ENCODE measurements around the gene CABP7. TPM values are rescaled to one million over a fixed set of nuclear protein-coding genes. Genes with fewer than 3 reads are reported as not detected.

CABP7 gene
- total RNA-seq, 1 experiment from 2014 or later = not detected

- no peak overlapping the region for H2AFZ ChIP-seq (ENCODE audit: low read depth, low read length, poor library complexity, severe bottlenecking)
- TF ChIP-seq CBX3 (IDR thresholded peaks at IDR 0.05; ENCODE audit: low read depth) = no peak
- no peak for TF ChIP-seq RAD21 (IDR thresholded peaks at IDR 0.05; ENCODE audit: low read depth)
- TF ChIP-seq POLR2AphosphoS5 (IDR thresholded peaks at IDR 0.05; ENCODE audit: low read depth, low read length) = no peak
- TF ChIP-seq POLR2A (IDR thresholded peaks at IDR 0.05; ENCODE audit: borderline replicate concordance, extremely low read depth, insufficient read depth, insufficient read length) = no peak
- TF ChIP-seq SP1 (IDR thresholded peaks at IDR 0.05; ENCODE audit: low read depth) = no peak
- TF ChIP-seq CTCF (IDR thresholded peaks at IDR 0.05 in 2 of 3, conservative IDR thresholded peaks at IDR 0.05 in 1 of 3; ENCODE audit: borderline replicate concordance in 1 of 3, insufficient read depth in 1 of 3, low read depth in 2 of 3, low read length in 2 of 3) = no peak
- TF ChIP-seq FOSL1 (IDR thresholded peaks at IDR 0.05; ENCODE audit: low read depth) = no peak
- TF ChIP-seq ZBTB33 (IDR thresholded peaks at IDR 0.05; ENCODE audit: extremely low read depth, insufficient replicate concordance, low read length) = no peak
- no peak for TF ChIP-seq ELF1 (IDR thresholded peaks at IDR 0.05; ENCODE audit: borderline replicate concordance, low read depth)
- no peak for TF ChIP-seq JUND (IDR thresholded peaks at IDR 0.05)
- no peak for TF ChIP-seq REST (IDR thresholded peaks at IDR 0.05; ENCODE audit: low read depth)
- TF ChIP-seq EZH2phosphoT487 (IDR thresholded peaks at IDR 0.05; ENCODE audit: borderline replicate concordance) = no peak
- TF ChIP-seq EGR1 (IDR thresholded peaks at IDR 0.05; ENCODE audit: low read depth) = no peak
- TF ChIP-seq TCF7L2 (IDR thresholded peaks at IDR 0.05; ENCODE audit: borderline replicate concordance, extremely low read depth, insufficient read depth, insufficient read length) = no peak
- no peak for TF ChIP-seq SIN3A (IDR thresholded peaks at IDR 0.05; ENCODE audit: low read depth)
- no peak for TF ChIP-seq EZH2 (IDR thresholded peaks at IDR 0.05)
- no peak for TF ChIP-seq ATF3 (IDR thresholded peaks at IDR 0.05)
- TF ChIP-seq YY1 (IDR thresholded peaks at IDR 0.05; ENCODE audit: extremely low read depth, insufficient replicate concordance, low read depth, low read length) = no peak
- H3K27me3 ChIP-seq (ENCODE audit: insufficient read depth, low read length) = no peaks in the 10 kb centered on the region
- H3K9ac ChIP-seq (ENCODE audit: low read length) = peak overlapping the region; percentile 80
- no peaks in the 10 kb centered on the region for H3K9me2 ChIP-seq (ENCODE audit: insufficient read depth)
- DNase-seq (ENCODE audit: low read depth, low spot score) (no peak), ATAC-seq (no peak)
- no TSS peak for BruUV-seq (replicated peaks)
- peak overlapping the region; percentile 82 for H3K27ac ChIP-seq (ENCODE audit: low read depth, low read length)
- ChIA-PET CTCF (no interaction called here), RAD21 (ENCODE audit: low non-redundant PET in 1 of 2, low total read pairs in 2 of 2, uncharacterized antibody in 2 of 2, unreplicated experiment in 2 of 2) (no interaction called here), POLR2A (no interaction called here)
- peak overlapping the region; percentile 91 for H3K4me2 ChIP-seq (ENCODE audit: low read length)
- peaks cover 15 to 19% of the 10 kb centered on the region in 2 experiments; a peak in 3 of 4 replicates for H3K36me3 ChIP-seq (ENCODE audit: control insufficient read depth in 1 of 2, insufficient read depth in 2 of 2, low read length in 2 of 2)
- no peaks in the 10 kb centered on the region for H4K20me1 ChIP-seq (ENCODE audit: insufficient read depth)
- H3K79me2 ChIP-seq (ENCODE audit: insufficient read depth, low read length) = peaks cover 32% of the 10 kb centered on the region
- intact Hi-C loops (cut with micrococcal nuclease) = no loop called here
- no peaks in the 10 kb centered on the region for H3K9me3 ChIP-seq (ENCODE audit: control insufficient read depth in 1 of 2, insufficient read depth in 1 of 2, low read depth in 1 of 2, low read length in 2 of 2)
- H3K4me1 ChIP-seq (ENCODE audit: control insufficient read depth in 1 of 2, insufficient read depth in 2 of 2, low read length in 2 of 2) = peaks cover 7 to 35% of the 10 kb centered on the region in 2 experiments
- peak overlapping the region; percentile 75 to 83 for H3K4me3 ChIP-seq (replicated peaks in 1 of 2; ENCODE audit: low read depth in 1 of 2, low read length in 2 of 2)
These were observed 48.4 kb downstream of the CABP7 start for GRCh38 chr22:29768052-29768693.
